GM18870 (cell line): ENCODE measurements around the gene BTG2.
A peak's percentile ranks its signal among the peaks of the same experiment; 100 is the strongest.
"Not testable (repeated sequence)": the region's sequence is repeated elsewhere in the genome, so short reads cannot be mapped to it uniquely, and the experiment has no call there.

Source experiments
- ATAC-seq: cut with Tn5 transposase; IDR thresholded peaks from one replicate; pipeline ENCODE4 v1.9.1; 2021; ENCODE audit warnings: moderate library complexity; ENCODE audit not compliant: unreplicated experiment

The BTG2 gene

DNA sequence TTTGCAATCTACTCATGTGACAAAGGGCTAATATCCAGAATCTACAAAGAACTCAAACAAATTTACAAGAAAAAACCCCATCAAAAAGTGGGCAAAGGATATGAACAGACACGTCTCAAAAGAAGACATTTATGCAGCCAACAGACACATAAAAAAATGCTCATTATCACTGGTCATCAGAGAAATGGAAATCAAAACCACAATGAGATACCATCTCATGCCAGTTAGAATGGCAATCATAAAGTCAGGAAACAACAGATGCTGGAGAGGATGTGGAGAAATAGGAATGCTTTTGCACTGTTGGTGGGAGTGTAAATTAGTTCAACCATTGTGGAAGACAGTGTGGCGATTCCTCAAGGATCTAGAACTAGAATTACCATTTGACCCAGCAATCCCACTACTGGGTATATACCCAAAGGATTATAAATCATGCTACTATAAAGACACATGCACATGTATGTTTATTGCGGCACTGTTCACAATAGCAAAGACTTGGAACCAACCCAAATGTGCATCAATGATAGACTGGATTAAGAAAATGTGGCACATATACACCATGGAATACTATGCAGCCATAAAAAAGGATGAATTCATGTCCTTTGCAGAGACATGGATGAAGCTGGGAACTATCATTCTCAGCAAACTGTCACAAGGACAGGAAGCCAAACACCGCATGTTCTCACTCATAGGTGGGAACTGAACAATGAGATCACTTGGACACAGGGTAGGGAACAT lies 8.9 kb downstream of the BTG2 start:
- ATAC-seq, result not testable (repeated sequence)

DNA sequence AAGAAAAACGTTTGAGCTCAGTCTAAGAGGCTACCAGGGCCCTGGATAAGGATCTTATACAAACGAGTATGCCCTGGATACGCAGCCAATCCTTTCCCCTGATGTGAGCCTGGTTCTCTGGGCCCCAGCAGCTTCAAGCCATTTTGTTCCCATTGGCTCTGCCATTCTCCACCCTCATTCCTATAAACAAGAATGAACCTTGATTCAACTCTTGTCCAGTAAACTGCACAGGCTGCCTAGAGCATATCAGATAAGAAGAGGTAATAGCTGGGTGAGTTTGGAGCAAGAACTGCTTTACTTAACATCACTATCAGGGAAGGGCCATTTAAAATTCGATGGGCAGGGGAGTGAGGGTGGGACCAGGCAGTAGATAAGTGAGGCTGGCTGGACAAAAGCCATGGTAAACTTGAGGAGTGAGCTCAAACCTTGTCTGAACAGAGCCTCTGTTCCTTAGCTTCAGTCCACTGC lies 11.3 kb downstream of the BTG2 start:
- no peak for ATAC-seq

DNA sequence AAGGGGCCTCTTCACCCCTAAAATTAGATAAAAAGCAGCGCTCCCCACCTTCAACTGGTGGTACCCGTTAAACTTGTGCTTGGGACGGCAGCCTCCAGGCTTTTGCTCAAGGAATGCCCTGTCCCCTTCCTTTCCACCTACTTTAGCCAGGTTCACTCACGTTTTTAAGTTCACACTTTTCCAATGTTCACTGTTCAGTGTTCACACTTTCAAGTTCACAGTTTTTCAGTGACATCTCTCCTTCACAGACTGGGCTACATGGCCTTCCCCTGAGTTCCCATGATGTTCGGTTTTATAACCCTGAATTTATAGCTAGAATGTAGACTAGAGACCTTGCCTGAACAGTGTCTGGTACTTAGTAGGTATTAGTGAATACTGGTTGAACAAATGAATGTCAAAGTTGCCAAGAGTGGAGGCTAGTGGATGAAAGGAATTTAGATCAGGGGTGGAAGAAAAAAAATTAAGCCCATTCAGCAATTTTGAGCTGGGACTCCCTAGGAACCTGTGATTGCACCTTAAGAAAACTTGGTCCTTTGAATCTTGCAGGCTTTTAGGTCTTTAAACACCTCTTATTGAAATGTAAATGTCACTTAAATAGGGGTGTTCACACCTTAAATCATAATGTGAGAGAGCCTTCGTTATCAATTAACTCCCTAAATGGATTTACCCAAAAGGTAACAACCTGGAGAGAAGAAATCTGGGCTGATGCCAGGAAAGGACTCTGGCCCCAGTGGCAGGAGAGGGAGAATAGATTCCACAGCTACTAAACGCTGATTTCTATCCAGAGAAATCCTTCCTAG lies 12.3 kb downstream of the BTG2 start:
- ATAC-seq, result no peak

DNA sequence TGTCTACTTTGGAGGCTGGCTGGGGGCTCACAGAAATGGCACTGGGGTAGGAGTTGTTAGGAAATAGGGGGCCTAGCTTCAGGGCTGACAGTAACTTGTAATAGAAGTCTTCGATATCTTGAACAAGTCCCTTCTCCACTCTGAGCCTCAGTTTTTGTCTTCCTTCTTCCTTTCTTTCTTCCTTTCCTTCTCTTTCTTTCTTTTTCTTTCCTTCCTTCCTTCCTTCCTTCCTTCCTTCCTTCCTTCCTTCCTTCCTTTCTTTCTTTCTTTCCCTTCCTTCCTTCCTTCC lies 12.9 kb downstream of the BTG2 start:
- no peak for ATAC-seq

DNA sequence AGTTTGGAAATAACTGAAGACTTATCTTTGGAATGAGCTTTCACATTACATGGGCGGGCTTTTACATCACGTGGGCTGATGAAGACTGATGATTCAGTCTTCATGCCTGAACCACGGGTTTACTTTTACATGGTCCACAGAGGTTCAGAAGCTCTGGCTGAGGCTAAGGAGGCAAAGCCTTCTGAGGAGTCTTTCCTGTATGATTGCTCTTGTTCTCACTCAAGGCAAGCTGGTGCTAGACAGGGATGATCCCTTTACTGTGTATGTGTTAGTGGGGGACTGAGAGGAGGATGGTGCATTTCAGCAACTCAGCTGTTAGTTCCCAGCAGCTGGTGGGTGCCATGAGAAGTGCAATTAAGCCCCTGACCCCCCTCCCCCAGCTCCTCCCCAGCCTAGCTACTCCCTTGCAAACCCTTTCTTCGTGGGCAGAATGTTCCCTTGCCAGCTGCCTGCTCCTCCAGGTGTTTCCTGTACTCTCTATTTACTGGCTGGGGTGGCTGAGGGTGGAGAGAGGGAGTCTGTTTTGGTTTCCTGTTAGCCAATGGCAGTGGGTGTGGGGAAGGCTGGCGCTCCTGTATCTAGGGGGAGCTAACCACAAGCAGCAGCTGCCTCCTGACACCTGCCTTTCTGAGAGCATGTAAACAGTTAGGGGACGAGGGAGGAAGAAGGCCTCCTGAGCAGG lies 15.4 kb downstream of the BTG2 start:
- ATAC-seq, result peak; percentile 53

DNA sequence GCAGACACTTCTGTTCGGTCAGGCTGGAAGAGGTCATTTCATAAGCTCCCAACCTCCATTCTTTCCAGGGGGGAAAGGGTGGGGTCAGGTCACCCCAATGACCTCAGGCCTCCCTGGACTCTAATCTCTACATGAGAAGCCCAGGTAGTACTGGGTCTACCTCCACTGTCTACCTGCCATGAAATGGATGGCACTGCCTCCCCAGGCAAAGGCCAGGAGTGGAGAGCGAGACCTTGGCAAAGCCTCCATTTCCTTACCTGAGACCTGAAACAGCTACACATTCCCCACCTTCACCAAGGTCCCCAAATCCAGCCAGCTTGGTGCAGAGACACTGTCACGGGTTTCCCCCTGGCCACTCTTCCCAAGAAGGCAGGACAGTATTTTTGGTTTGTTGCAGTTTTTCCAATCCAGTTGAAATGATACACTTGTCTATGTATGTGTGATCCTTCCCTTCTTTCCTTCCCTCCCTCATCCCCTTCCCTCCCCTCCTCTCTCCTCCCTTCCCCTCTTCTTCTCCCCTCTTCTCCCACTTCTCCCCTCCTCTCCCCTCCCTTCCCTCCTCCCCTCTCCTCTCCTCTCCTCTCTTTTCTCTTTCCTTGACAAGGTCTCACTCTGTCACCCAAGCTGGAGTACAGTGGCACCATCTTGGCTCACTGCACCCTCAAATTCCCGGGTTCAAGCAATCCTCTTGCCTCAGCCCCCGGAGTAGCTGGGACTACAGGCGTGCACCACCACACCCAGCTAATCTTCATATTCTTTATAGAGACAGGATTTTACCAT lies 16.1 kb downstream of the BTG2 start:
- ATAC-seq, result no peak

DNA sequence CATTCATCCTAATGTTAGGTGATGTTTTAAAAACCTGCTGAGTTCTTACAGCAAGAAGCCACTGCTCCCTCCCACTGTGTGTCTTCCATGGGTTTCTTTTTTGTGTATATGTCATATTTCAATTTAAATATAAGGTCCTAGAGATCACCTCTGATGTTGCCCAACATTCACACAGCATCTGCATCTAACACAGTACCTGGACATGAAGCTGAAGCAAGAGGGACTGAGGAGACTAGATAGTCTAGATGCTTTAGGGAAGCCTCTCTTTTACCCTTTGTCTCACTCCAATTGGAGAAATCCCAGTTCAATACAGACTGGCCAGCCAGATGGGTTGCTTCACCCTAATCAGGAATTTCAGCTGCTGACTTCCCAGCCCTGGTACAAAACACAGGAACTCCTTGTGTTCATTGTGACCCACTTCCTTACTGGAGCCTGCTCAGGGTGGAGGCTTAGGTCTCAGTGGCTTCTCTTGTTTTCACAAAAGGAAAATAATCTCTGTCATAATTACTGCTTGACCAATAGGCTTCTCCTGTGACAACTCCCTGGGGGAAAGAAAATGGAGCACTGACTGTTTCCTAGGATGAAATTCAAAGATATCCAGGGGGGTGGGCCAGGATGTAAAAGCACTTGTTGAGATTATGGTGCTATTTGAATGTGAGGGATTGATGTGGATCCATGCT lies 17.3 kb downstream of the BTG2 start:
- ATAC-seq, result no peak

DNA sequence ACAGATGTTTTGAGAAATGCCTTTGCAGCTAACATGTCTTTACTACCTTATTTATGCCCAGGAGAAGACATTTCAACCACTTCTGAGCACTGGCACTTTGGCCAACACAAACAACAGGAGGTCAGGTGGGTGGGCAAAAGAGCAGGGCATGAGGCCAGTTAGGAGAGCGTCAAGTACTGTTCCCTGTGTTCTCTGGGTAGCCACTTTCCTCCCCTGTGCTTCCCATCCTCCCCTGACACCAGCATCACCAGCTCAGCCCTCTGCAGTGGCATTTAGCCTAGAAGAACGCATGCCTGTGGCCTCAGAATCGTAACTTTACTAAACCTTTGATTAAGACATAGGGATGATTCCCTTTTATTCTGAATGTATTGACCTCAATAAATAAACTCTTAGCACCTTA lies 18.3 kb downstream of the BTG2 start:
- no peak for ATAC-seq

DNA sequence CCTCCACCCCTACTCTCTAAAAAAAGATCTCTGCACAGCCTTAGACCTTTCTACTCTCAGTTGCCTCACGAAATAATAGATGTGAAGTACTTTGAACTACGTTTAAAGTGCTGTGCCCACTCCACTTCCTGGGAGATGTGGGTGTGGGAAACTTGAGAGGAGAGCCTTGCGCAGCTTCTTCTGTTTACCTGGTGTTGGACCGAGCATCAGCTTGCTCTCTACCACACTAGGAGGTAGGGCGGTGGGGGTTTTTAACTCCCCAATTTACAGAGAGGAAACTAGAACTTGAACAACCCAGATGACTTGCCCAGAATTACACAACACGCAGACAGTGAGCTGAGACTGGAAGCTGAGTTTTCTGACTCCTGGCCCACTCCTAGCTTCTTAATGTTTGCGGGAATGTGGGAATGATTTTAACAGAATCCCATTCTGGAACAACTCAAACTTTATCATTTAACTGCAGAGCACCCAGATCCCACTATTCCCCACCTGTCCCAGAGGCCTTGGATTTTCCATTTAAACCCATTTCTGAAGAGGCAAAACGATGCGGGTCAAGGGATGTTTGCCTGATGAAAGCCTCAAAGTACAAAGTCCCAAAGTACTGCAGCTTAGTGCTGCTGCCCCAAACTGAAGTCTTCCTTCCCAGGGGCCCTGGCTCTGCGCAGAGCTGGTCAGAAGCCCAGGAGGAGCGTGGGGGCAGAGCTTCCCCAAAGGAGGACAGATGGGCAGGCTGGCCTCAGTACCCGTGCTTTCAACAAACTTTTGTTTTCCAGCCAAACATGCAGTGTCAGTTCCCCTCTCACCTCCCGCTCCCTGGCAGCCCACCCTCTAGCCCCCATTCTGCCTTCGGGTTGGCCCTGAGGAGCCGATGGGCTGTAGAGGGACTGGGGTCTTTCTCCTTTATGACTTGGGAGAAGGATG lies 19.0 kb downstream of the BTG2 start:
- ATAC-seq, result no peak

DNA sequence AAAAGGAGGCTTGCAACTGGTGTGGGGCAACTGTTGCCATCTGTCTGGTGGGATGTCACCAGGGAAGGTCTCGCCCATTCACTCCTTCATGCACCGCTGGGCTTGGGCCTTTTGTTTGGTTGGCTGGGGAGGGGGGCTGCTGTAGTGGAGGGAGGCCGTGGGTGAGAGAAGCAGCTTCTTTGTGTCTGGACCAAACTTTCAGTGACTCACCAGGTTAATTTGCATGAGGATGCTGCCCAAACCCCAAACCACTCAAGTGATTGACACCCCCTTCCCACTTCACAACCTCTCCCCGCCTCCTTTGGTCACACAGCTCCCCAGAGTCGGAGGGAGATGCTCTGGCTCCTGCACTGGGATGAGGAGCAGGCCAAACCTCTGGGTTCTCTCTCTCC lies 19.7 kb downstream of the BTG2 start:
- ATAC-seq, result peak; percentile 36

DNA sequence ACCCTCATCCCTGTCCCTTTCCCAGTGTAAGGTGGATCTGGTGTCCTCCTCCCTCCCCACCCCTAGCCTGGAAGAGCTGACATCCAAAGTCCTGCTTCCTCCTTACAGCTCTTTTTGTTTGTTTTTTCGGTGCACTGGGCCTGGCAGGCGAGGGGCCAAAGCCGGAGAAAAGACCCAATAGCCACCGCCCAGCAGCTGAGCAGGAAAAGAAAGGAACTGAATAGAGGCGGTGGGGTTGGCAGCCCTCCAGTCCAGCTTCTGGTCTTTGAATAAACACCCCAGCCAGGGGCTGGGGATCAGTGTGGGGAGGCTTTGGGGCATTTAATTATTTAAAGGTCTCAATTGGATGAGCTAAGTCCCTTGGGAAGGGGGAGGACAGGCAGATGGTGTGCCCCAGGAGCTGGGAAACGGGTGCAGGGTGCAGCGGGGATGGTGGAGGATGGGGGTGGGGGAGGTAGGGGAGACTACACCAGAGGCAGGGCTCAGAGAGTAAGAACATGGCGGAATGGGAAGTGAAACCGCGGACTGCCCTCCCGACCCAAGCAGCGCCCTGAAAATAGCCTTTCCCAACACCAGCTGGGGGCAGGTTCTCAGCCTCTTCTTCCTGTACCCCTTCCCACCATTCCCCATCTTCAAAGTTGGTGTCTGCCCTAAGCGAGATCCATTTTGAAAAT lies 20.2 kb downstream of the BTG2 start:
- no peak for ATAC-seq

DNA sequence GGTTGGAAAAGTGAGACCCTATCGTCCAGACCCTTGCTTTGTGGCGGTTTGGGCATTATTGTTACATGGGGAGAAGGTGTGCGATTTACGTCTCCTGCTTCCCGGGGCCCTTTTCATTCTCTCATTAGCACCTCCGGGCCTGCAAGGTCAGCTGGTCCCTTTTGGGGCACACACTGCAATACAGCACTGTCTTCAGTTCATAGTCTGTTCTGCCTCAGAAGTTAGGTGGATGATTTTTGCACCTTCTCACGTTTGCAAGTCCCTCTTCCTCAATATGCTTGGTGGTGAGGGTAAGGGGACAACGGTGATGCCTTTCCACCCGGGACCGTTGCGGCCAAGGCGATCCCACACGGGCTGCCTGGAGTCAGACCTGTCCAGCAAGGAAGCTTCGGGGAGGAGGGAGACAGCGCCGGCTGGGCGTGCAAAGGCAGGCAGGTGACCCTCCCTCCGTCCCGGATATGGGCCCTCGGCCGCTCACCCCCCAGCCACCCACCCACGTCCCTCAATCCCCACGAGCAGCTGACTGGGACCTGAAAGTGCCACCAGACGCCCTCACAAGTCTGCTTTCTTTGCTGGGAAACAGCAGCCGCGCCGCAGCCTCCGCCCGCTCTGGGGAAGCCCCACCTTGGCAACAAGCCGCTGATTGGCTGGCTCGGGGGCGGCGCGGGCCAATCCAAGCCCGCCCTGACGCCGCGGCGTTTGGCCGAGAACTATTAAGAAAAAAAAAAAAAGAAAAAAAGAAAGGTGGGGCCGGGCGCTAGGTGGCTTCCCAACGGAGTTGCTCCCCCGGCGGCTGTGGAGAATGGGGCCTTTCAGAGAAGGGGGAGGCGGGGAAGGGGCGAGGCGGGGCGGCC lies 21.7 kb downstream of the BTG2 start:
- peak; percentile 41 for ATAC-seq

DNA sequence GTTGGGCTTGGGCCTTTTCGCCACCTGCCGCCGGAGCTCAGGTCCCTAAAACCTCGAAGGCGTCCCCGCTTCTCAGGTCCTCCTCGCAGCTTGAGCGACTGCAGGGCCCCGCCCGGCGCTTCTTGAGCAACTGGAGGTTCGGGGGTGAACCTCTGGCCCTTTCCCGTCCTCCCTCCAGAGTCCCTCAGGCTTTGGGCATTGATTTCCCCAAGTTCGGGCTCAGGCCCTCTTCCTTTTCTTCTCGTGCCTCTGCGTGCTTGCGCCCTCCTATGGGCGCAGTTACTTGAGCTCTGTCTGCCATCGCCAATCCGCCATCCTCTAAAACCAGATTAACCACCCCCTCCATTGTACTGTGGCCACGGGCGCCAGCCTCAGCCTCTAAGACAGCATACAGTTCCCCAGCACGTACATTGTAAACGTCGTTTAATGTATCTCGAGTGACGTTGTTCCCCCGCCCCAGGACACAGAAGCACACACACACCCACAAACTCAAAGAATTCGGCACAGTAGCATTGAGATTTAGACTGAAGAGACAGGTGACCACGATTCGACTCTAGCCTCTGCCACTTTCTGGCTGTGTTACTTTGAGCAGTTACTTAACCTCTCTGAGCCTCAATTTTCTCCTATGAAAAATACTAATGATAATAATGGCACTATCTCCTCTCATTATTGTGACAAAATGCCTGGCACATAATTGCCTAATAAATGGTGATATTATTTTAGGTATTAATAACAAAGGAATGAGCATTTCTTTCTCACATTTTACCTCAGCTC lies 22.6 kb downstream of the BTG2 start:
- peak; percentile 31 for ATAC-seq

DNA sequence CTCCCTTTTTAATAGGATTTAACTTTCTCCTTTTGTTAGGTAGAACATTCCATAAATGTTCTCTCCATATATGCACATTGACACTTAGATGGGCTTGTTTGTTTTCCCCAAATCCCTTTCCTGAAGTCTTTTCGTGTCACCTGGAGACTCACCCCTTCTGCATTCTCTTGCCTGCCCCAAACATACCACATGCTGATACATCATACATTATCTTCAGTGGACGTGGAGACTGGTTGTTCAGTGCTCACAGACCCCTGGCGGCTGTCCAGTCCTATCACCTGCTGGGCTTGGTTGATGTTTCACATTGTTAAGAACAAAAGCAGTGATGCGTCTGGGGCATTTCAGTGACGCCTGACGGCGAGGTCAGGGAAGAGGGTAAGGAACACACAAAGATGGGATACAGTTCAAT lies 23.4 kb downstream of the BTG2 start:
- ATAC-seq, result no peak

DNA sequence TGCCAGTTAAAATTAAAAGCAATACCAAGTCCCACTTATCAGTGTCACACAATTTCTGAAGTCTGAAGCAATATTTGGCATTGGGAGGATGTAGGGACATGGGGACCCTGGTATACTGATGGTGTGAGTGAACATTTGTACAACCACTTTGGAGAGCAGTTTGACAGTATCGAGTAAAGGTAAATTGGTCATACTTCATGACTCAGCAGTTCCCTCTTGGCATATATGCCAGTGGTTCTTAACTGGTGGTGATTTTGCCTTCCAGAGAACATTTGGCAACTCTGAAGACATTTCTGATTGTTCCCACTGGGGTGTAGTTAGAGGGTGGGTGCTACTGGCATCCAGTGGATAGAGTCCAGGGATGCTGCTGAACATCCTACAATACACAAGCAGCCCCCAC lies 25.9 kb downstream of the BTG2 start:
- no peak for ATAC-seq

DNA sequence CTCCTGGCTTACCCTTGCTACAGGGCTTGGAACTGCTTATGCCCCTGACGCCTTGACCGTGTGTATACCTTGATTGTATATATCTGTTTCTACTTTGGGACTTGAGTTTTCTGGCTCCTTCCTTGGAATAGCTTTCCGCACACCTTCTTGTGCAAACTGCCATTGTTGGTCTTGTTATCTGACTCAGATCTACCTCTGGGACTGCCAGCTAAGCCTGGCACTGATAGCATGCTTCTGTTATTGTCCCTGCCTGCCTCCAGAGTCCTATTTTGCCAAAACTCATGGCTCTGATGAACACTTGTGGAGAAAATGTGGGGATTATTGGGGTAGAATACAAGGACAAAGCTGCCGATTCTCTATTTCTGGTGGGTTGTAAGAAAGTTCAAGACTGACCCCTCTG lies 30.2 kb downstream of the BTG2 start:
- no peak for ATAC-seq

DNA sequence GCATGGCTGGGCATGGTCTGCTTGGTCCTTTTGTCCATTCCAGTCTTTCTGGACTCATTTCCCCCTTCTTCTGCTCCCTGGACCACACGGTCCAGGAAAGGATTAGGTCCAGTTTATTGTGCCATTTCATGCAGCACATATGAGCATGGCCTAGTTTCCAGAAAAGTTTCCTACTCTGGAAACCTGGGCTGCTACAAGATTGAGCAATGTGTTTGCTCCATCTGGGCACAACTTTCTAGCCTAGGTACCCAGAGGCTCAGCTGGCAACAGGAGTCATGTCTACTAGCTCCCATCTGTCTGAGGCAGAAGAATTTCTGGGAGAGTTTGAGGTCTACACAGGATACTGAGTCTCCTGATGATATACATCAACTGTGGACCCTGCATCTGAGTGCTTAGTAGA lies 30.8 kb downstream of the BTG2 start:
- ATAC-seq, result no peak
